Measurements from ENCODE around the gene ZBTB34. TPM values are rescaled to one million over a fixed set of nuclear protein-coding genes. Genes with fewer than 3 reads are reported as not detected.
A peak's percentile ranks its signal among the peaks of the same experiment; 100 is the strongest.

Gene ZBTB34
- total and polyA plus RNA-seq, 7 donors, result 2.0 to 7.3 (median 4.6) TPM

DNA sequence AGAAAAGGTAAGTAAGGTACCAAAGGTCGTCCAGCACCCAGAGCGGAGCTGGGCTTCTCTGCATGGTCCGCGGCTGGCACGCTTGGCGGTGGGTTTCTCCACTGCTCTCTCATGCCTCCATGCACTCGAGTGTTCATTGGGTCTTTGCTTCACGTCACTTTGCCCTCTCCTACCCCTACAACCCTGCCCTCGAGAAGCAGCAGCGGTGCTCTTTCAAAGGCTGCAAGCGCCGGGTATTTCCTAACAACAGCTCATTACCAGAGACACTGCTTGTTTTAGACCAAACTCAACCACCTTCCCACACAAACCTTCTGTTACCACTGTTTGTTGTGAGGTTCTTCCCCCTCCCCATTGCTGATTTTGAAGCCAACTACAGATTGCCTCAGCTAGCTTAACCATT lies 21.5 kb upstream of the ZBTB34 start:
- DNase-seq (no peak), ATAC-seq (peak in 1 of 4 donors; percentile 7)
- Histone ChIP-seq H3K4me1 (peaks cover 68% of the 10 kb centered on the region), H3K27ac (no peak overlapping the region), H3K4me3 (no peak overlapping the region), H3K27me3 (ENCODE audit: insufficient read depth in 3 of 3, low read length in 2 of 3) (no peaks in the 10 kb centered on the region), H3K9me3 (no peaks in the 10 kb centered on the region), H3K36me3 (ENCODE audit: insufficient read depth in 1 of 2, low read depth in 1 of 2) (peaks cover 6 to 45% of the 10 kb centered on the region in 2 donors)
- TF ChIP-seq, protein P1, sequence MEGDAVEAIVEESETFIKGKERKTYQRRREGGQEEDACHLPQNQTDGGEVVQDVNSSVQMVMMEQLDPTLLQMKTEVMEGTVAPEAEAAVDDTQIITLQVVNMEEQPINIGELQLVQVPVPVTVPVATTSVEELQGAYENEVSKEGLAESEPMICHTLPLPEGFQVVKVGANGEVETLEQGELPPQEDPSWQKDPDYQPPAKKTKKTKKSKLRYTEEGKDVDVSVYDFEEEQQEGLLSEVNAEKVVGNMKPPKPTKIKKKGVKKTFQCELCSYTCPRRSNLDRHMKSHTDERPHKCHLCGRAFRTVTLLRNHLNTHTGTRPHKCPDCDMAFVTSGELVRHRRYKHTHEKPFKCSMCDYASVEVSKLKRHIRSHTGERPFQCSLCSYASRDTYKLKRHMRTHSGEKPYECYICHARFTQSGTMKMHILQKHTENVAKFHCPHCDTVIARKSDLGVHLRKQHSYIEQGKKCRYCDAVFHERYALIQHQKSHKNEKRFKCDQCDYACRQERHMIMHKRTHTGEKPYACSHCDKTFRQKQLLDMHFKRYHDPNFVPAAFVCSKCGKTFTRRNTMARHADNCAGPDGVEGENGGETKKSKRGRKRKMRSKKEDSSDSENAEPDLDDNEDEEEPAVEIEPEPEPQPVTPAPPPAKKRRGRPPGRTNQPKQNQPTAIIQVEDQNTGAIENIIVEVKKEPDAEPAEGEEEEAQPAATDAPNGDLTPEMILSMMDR (IDR thresholded peaks at IDR 0.05), result no peak
- 92 to 96% (median 93%) methylated on average over 12 of the region's 12 CpGs for WGBS, 3 donors
- intact Hi-C loops (cut with DNase I), result no loop called here

DNA sequence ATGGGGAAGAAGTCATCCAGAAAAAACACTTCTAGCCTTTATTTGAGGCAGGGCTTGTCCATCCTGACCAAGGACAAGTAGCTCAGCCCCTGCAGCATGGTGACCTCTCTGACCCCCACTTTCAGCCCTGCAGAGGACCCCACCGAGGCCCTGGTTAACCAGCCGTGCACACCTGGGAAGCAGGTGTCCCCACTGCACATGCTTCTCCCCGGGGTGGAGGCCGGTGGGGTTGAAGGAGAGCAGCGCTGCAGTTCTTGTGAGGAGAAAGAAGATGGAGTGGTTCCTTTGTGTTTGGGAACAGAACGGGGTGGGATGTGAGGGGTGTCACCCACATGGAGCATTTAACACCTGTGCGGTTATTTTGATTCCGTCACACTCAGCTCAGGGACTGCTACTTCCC lies 21.1 kb upstream of the ZBTB34 start:
- Histone ChIP-seq H3K4me3 (no peak overlapping the region), H3K9me3 (no peaks in the 10 kb centered on the region), H3K27ac (no peak overlapping the region), H3K36me3 (ENCODE audit: insufficient read depth in 1 of 2, low read depth in 1 of 2) (peaks cover 4 to 41% of the 10 kb centered on the region in 2 donors), H3K4me1 (peaks cover 68% of the 10 kb centered on the region), H3K27me3 (ENCODE audit: insufficient read depth in 3 of 3, low read length in 2 of 3) (no peaks in the 10 kb centered on the region)
- no peak for DNase-seq
- intact Hi-C loops (cut with DNase I), result no loop called here
- TF ChIP-seq, protein P1 (IDR thresholded peaks at IDR 0.05), result no peak
- WGBS, 3 donors, result 78 to 89% (median 83%) methylated on average over 8 of the region's 8 CpGs
- ATAC-seq, result no peak

DNA sequence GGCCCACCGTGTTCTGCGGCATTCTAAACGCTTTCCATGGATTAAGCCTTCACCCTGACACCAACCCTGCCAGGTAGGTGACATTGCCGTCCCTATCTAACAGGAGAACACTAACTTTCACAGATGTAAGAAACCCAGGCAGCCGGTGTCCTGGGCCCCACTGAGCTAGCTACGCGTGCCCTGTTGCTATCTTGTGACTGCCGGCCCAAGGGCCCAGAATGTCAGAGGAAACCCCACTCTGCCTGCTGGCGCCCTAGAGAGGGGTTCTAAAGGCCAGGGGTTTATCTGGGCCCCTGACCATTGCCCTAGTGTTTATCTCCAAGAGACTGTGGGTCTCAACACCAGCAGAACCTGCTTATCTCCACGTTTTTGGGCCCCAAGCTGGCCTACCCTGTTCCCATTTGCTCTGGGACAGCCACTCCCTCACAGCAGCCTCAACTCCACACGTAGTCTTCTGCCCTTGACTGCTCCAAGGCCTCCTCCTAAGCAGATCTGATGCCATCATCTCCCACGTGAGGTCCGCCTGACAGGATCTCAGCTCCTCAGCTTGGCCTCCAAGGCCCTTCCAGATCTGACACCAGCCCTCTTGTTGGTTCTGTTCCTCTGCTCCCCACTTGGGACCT lies 18.1 kb upstream of the ZBTB34 start:
- 86 to 89% (median 87%) methylated on average over 13 of the region's 13 CpGs for WGBS, 3 donors
- TF ChIP-seq, protein P1 (IDR thresholded peaks at IDR 0.05), result no peak
- intact Hi-C loops (cut with DNase I), result no loop called here
- ATAC-seq (peak in 3 of 4 donors; percentile 13 to 25 (median 22)), DNase-seq (no peak)
- Histone ChIP-seq H3K4me1 (peaks cover 40% of the 10 kb centered on the region), H3K9me3 (no peaks in the 10 kb centered on the region), H3K36me3 (ENCODE audit: insufficient read depth in 1 of 2, low read depth in 1 of 2) (peaks cover 0 to 20% of the 10 kb centered on the region in 2 donors), H3K27me3 (ENCODE audit: insufficient read depth in 3 of 3, low read length in 2 of 3) (no peaks in the 10 kb centered on the region), H3K27ac (peak overlapping the region; percentile 36), H3K4me3 (no peak overlapping the region)

DNA sequence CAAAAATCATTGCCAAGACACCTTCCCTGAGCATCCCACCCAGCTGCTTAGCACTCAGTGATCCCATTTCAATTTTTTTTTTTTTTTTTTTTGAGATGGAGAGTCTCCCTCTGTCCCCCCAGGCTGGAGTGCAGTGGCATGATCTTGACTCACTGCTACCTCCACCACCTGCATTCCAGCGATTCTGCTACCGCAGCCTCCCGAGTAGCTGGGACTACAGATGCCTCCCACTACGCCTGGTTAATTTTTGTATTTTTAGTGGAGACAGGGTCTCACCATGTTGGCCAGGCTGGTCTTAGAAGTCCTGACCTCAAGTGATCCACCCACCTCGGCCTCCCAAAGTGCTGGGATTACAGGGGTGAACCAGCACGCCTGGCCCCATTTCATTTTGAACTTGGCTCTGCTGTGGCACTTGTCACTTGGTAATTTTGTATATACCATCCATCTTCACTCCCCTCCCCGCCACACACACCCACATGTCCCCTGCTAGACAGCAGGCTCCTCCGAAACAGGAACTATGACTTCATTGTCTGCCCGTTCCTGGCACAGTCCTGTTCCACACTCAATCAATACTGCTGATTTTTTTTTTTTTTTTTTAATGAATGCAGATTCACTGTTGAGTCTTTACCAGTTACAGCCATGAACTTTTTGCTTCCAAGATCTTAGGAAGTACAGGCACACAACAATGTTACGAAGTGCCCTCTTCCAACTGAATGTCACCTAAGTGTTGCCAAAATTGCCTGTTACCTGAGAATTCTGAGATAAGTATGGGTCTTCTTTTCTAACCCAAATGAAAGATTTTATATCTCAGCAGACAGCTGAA lies 17.3 kb upstream of the ZBTB34 start:
- TF ChIP-seq, protein P1 (IDR thresholded peaks at IDR 0.05), result no peak
- H3K27ac ChIP-seq, result peak overlapping the region; percentile 36
- H3K4me1 ChIP-seq, result peaks cover 31% of the 10 kb centered on the region
- DNase-seq (no peak), ATAC-seq (peak; percentile 57 to 65 (median 60))
- peaks cover 0 to 14% of the 10 kb centered on the region in 2 donors for H3K36me3 ChIP-seq (ENCODE audit: insufficient read depth in 1 of 2, low read depth in 1 of 2)
- H3K4me3 ChIP-seq, result no peak overlapping the region
- WGBS, 3 donors, result 50 to 68% (median 54%) methylated on average over 10 of the region's 10 CpGs
- H3K27me3 ChIP-seq (ENCODE audit: insufficient read depth in 3 of 3, low read length in 2 of 3), result no peaks in the 10 kb centered on the region
- intact Hi-C loops (cut with DNase I), result no loop called here
- H3K9me3 ChIP-seq, result no peaks in the 10 kb centered on the region

Measured in psoas muscle (tissue), 8 donors.